HepG2 (cell line): ENCODE results near the gene CD81.

Experiments used
- EZH2 ChIP-seq: conservative IDR thresholded peaks from 2 replicates; pipeline ENCODE4 v1.6.1; 2012; ENCODE audit warnings: mild to moderate bottlenecking, low read depth, low read length, moderate library complexity
- HMG20B ChIP-seq: conservative IDR thresholded peaks from 2 replicates; pipeline ENCODE4 v1.6.1; 2016; ENCODE audit warnings: missing genetic modification reagents, missing compliant biosample characterization
- JUN ChIP-seq: sonication (generic); formaldehyde crosslinking; IDR thresholded peaks from 2 replicates; pipeline ENCODE4 v1.4.0; 2020; ENCODE audit warnings: mild to moderate bottlenecking, missing genetic modification reagents
- MIER2 ChIP-seq: IDR thresholded peaks from 2 replicates; pipeline ENCODE4 v1.6.1; 2016; ENCODE audit warnings: missing biosample characterization, missing genetic modification reagents
- NBN ChIP-seq: fragments of 450-650 bp; conservative IDR thresholded peaks from 2 replicates; pipeline ENCODE4 v1.6.1; 2017
- NFE2L2 ChIP-seq: fragments of 150-350 bp; IDR thresholded peaks from 2 replicates; pipeline ENCODE4 v1.6.1; 2014; ENCODE audit warnings: low read length
- SIN3A ChIP-seq: IDR thresholded peaks from 2 replicates; pipeline ENCODE4 v1.6.1; 2011; ENCODE audit warnings: low read depth, mild to moderate bottlenecking, control low read depth, low read length, borderline replicate concordance
- SNAPC2 ChIP-seq: sonication (generic); formaldehyde crosslinking; IDR thresholded peaks from 2 replicates; pipeline ENCODE4 v1.8.1; 2022; ENCODE audit warnings: mild to moderate bottlenecking, missing genetic modification reagents
- TARDBP ChIP-seq: sonication (generic); formaldehyde crosslinking; IDR thresholded peaks from 2 replicates; pipeline ENCODE4 v1.8.0; 2022; ENCODE audit warnings: mild to moderate bottlenecking, missing genetic modification reagents
- ZNF761 ChIP-seq: sonication (generic); formaldehyde crosslinking; conservative IDR thresholded peaks from 2 replicates; pipeline ENCODE4 v1.4.0; 2020; ENCODE audit warnings: mild to moderate bottlenecking, missing genetic modification reagents
- TF ChIP-seq, protein P1 (sequence below): sonication (generic); formaldehyde crosslinking; IDR thresholded peaks from 2 replicates; pipeline ENCODE4 v1.4.0; 2020; ENCODE audit warnings: low read depth, missing genetic modification reagents
- TF ChIP-seq, protein P2 (sequence below): sonication (generic); formaldehyde crosslinking; IDR thresholded peaks from 2 replicates; pipeline ENCODE4 v1.5.0; 2020; ENCODE audit warnings: mild to moderate bottlenecking, missing genetic modification reagents
- TF ChIP-seq, protein P3 (sequence below): sonication (generic); formaldehyde crosslinking; IDR thresholded peaks from 2 replicates; pipeline ENCODE4 v1.5.0; 2020; ENCODE audit warnings: missing genetic modification reagents
- TF ChIP-seq, protein P4 (sequence below): sonication (generic); formaldehyde crosslinking; IDR thresholded peaks from 2 replicates; pipeline ENCODE4 v1.5.0; 2020; ENCODE audit warnings: mild to moderate bottlenecking, missing genetic modification reagents, moderate library complexity

DNA sequence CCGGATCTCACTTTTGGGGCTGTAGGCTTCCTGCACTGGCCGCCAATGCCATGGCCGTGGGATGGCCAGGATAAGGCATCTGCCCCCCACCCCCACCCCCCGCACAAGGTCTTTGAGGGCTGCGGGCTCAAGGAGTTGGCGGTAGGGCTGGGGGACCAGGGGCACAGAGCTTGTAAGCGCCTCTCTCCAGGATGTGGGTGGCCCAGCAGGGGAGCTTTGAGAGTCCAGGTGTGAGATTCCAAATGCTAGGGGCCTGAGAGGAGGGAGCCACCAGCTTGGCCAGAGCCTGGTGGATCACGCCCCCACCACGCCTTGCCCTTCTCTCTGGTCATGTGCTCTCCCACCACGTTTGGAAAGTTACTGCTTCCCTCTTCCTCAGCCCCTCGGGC lies 5.0 kb downstream of the CD81 start:
- no peak for TF ChIP-seq SNAPC2 (CRISPR knock-in tag)
- TF ChIP-seq, protein P1, sequence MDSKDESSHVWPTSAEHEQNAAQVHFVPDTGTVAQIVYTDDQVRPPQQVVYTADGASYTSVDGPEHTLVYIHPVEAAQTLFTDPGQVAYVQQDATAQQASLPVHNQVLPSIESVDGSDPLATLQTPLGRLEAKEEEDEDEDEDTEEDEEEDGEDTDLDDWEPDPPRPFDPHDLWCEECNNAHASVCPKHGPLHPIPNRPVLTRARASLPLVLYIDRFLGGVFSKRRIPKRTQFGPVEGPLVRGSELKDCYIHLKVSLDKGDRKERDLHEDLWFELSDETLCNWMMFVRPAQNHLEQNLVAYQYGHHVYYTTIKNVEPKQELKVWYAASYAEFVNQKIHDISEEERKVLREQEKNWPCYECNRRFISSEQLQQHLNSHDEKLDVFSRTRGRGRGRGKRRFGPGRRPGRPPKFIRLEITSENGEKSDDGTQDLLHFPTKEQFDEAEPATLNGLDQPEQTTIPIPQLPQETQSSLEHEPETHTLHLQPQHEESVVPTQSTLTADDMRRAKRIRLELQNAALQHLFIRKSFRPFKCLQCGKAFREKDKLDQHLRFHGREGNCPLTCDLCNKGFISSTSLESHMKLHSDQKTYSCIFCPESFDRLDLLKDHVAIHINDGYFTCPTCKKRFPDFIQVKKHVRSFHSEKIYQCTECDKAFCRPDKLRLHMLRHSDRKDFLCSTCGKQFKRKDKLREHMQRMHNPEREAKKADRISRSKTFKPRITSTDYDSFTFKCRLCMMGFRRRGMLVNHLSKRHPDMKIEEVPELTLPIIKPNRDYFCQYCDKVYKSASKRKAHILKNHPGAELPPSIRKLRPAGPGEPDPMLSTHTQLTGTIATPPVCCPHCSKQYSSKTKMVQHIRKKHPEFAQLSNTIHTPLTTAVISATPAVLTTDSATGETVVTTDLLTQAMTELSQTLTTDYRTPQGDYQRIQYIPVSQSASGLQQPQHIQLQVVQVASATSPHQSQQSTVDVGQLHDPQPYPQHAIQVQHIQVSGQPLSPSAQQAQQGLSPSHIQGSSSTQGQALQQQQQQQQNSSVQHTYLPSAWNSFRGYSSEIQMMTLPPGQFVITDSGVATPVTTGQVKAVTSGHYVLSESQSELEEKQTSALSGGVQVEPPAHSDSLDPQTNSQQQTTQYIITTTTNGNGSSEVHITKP (CRISPR knock-in tag), result no peak
- TF ChIP-seq, protein P2, sequence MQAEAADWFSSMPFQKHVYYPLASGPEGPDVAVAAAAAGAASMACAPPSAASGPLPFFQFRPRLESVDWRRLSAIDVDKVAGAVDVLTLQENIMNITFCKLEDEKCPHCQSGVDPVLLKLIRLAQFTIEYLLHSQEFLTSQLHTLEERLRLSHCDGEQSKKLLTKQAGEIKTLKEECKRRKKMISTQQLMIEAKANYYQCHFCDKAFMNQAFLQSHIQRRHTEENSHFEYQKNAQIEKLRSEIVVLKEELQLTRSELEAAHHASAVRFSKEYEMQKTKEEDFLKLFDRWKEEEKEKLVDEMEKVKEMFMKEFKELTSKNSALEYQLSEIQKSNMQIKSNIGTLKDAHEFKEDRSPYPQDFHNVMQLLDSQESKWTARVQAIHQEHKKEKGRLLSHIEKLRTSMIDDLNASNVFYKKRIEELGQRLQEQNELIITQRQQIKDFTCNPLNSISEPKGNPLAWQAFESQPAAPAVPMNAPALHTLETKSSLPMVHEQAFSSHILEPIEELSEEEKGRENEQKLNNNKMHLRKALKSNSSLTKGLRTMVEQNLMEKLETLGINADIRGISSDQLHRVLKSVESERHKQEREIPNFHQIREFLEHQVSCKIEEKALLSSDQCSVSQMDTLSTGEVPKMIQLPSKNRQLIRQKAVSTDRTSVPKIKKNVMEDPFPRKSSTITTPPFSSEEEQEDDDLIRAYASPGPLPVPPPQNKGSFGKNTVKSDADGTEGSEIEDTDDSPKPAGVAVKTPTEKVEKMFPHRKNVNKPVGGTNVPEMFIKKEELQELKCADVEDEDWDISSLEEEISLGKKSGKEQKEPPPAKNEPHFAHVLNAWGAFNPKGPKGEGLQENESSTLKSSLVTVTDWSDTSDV (CRISPR knock-in tag), result no peak
- TF ChIP-seq EZH2, result no peak
- TF ChIP-seq JUN (CRISPR knock-in tag), result no peak
- TF ChIP-seq, protein P3, sequence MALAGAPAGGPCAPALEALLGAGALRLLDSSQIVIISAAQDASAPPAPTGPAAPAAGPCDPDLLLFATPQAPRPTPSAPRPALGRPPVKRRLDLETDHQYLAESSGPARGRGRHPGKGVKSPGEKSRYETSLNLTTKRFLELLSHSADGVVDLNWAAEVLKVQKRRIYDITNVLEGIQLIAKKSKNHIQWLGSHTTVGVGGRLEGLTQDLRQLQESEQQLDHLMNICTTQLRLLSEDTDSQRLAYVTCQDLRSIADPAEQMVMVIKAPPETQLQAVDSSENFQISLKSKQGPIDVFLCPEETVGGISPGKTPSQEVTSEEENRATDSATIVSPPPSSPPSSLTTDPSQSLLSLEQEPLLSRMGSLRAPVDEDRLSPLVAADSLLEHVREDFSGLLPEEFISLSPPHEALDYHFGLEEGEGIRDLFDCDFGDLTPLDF (CRISPR knock-in tag), result no peak
- TF ChIP-seq ZNF761 (CRISPR knock-in tag), result no peak
- TF ChIP-seq, protein P4, sequence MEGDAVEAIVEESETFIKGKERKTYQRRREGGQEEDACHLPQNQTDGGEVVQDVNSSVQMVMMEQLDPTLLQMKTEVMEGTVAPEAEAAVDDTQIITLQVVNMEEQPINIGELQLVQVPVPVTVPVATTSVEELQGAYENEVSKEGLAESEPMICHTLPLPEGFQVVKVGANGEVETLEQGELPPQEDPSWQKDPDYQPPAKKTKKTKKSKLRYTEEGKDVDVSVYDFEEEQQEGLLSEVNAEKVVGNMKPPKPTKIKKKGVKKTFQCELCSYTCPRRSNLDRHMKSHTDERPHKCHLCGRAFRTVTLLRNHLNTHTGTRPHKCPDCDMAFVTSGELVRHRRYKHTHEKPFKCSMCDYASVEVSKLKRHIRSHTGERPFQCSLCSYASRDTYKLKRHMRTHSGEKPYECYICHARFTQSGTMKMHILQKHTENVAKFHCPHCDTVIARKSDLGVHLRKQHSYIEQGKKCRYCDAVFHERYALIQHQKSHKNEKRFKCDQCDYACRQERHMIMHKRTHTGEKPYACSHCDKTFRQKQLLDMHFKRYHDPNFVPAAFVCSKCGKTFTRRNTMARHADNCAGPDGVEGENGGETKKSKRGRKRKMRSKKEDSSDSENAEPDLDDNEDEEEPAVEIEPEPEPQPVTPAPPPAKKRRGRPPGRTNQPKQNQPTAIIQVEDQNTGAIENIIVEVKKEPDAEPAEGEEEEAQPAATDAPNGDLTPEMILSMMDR (CRISPR knock-in tag), result no peak
- no peak for TF ChIP-seq HMG20B
- no peak for TF ChIP-seq TARDBP (CRISPR knock-in tag)
- no peak for TF ChIP-seq NBN
- TF ChIP-seq NFE2L2, result no peak
- TF ChIP-seq MIER2 (CRISPR knock-in tag), result no peak
- no peak for TF ChIP-seq SIN3A
